Esophagus muscularis mucosa (tissue), 4 donors: ENCODE measurements around the gene CX3CR1. TPM values are rescaled to one million over a fixed set of nuclear protein-coding genes. Genes with fewer than 3 reads are reported as not detected.

ENCODE experiments used
- DNase-seq: peaks from one replicate; pipeline ENCODE4 v3.0.0-alpha.2; 2017; ENCODE audit errors: extremely low spot score
- H3K27ac ChIP-seq, 4 donors: fragments of 200-600 bp; sonication (generic); replicated peaks in 1 of 4; 1 replicate in 3 of 4; 2 replicates in 1 of 4; pipeline ENCODE4 v1.5.1; 2016 to 2019; ENCODE audit warnings: mild to moderate bottlenecking in 1 of 4
- H3K27me3 ChIP-seq, 4 donors: fragments of 200-600 bp; sonication (generic); one replicate each; pipeline versions ENCODE4 v1.5.1 to v1.6.0; 2016 to 2019
- H3K36me3 ChIP-seq, 4 donors: fragments of 200-600 bp; sonication (generic); one replicate each; pipeline ENCODE4 v1.5.1; 2016 to 2019
- H3K4me1 ChIP-seq, 4 donors: fragments of 200-600 bp; sonication (generic); one replicate each; pipeline ENCODE4 v1.5.1; 2016 to 2019
- H3K4me3 ChIP-seq, 4 donors: fragments of 200-600 bp; sonication (generic); 1 replicate in 2 of 4; 2 replicates in 2 of 4; pipeline ENCODE4 v1.5.1; 2016 to 2019; ENCODE audit warnings: mild to moderate bottlenecking in 4 of 4, moderate library complexity in 1 of 4
- H3K9me3 ChIP-seq, 4 donors: fragments of 200-600 bp; sonication (generic); 1 replicate in 3 of 4; 2 replicates in 1 of 4; pipeline ENCODE4 v1.5.1; 2016 to 2019
- CTCF ChIP-seq, 3 experiments: fragments of 200-600 bp in 2 of 3; fragments of 450-650 bp in 1 of 3; sonication (generic) in 2 of 3; IDR thresholded peaks; one replicate each; pipeline ENCODE4 v1.5.1; 2017 to 2019; ENCODE audit warnings: antibody characterized with exemption in 3 of 3, mild to moderate bottlenecking in 2 of 3, moderate library complexity in 1 of 3
- EP300 ChIP-seq: sonication (generic); formaldehyde crosslinking; IDR thresholded peaks from one replicate; pipeline ENCODE4 v1.6.1; 2017; ENCODE audit warnings: antibody characterized with exemption
- POLR2A ChIP-seq: fragments of 450-650 bp; IDR thresholded peaks from one replicate; pipeline ENCODE4 v1.6.1; 2017; ENCODE audit warnings: antibody characterized with exemption, moderate library complexity, mild to moderate bottlenecking, low read depth
- POLR2AphosphoS5 ChIP-seq, 2 donors: sonication (generic); formaldehyde crosslinking; IDR thresholded peaks; one replicate each; pipeline ENCODE4 v1.6.1; 2017; ENCODE audit warnings: antibody characterized with exemption in 2 of 2
- WGBS: methylation state at CpG from one replicate; pipeline ENCODE4 v1.1.5; 2018; 5-methylcytosine and 5-hydroxymethylcytosine counted together
- intact Hi-C: fragments of 100-400 bp; cut with DNase I; formaldehyde crosslinking; loops from one replicate; pipeline ENCODE4 v1.15.1; 2023
- total RNA-seq, 4 donors: library from RNA; depleted of rRNA; stranded (reverse); fragments of >200 nt; gene quantifications; one replicate each; pipeline versions ENCODE4 v1.1.0 to v1.2.1, GENCODE V29; 2016

The CX3CR1 gene
- total RNA-seq, 4 donors from 2014 or later = 0.23 to 0.78 (median 0.46) TPM

DNA sequence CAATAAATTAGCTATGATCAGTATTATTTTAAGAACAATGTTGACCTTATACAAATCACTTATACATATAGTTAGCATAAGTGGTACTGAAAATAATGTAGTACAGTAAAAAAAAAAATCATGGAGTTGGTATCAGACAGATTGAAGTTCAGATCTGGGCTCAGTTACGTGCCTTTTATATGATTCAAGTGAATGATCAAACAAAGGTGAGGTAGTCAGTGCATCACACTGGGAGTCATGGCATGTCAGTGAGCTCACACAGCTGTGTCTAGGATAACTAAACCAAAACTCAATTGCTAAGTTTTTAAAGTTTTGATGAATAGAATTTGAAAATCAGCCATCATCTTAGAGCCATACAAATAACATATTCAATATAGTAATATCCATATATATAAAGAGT lies 38.5 kb upstream of the CX3CR1 start:
- no peak for DNase-seq
- WGBS = 82% methylated on average over 1 of the region's 1 CpG
- TF ChIP-seq CTCF (IDR thresholded peaks at IDR 0.05) = no peak
- TF ChIP-seq POLR2A = no peak
- TF ChIP-seq POLR2AphosphoS5 (IDR thresholded peaks at IDR 0.05) = no peak
- no peak for TF ChIP-seq EP300
- Histone ChIP-seq H3K9me3 (peaks cover 0 to 8% (median 7%) of the 10 kb centered on the region in 4 donors), H3K4me1 (no peaks in the 10 kb centered on the region), H3K27me3 (no peaks in the 10 kb centered on the region), H3K27ac (no peak overlapping the region), H3K4me3 (no peak overlapping the region), H3K36me3 (no peaks in the 10 kb centered on the region)
- intact Hi-C loops = no loop called here

- Histone ChIP-seq H3K36me3 (no peaks in the 10 kb centered on the region), H3K9me3 (peaks cover 0 to 8% (median 7%) of the 10 kb centered on the region in 4 donors), H3K4me1 (no peaks in the 10 kb centered on the region), H3K27me3 (no peaks in the 10 kb centered on the region), H3K27ac (no peak overlapping the region), H3K4me3 (no peak overlapping the region)
- intact Hi-C loops = no loop called here
- TF ChIP-seq POLR2AphosphoS5 (IDR thresholded peaks at IDR 0.05) (no peak), POLR2A (no peak), CTCF (IDR thresholded peaks at IDR 0.05) (no peak), EP300 (no peak)
- no peak for DNase-seq
- WGBS = 90% methylated on average over 2 of the region's 2 CpGs
Observed at GRCh38 chr3:39317571-39318169, 37.8 kb upstream of the CX3CR1 start.

- no peaks in the 10 kb centered on the region for H3K4me1 ChIP-seq
- no peak overlapping the region for H3K4me3 ChIP-seq
- H3K36me3 ChIP-seq = no peaks in the 10 kb centered on the region
- H3K9me3 ChIP-seq = peaks cover 0 to 8% (median 7%) of the 10 kb centered on the region in 4 donors
- TF ChIP-seq CTCF (IDR thresholded peaks at IDR 0.05) (no peak), POLR2A (no peak), POLR2AphosphoS5 (IDR thresholded peaks at IDR 0.05) (no peak), EP300 (no peak)
- no peak overlapping the region for H3K27ac ChIP-seq
- intact Hi-C loops = no loop called here
- no peak for DNase-seq
- 90% methylated on average over 1 of the region's 1 CpG for WGBS
- no peaks in the 10 kb centered on the region for H3K27me3 ChIP-seq
Observed at GRCh38 chr3:39315420-39315819, 35.6 kb upstream of the CX3CR1 start.

DNA sequence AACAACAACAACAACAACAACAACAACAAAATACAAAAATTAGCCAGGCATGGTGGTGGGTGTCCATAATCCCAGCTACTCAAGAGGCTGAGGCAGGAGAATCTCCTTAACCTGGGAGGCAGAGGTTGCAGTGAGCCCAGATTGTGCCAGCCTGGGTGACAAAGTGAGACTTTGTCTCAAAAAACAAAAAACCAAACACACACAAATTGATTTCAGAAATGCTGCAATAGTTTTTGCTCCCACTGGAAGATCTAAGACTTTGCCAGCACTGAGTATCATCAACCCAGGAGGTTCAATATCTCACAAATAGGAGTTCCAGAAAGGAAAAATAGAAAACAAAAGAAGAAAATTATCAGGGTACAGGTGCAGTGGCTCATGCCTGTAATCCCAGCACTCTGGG lies 33.5 kb upstream of the CX3CR1 start:
- Histone ChIP-seq H3K36me3 (no peaks in the 10 kb centered on the region), H3K9me3 (peaks cover 0 to 8% (median 7%) of the 10 kb centered on the region in 4 donors), H3K4me1 (no peaks in the 10 kb centered on the region), H3K27me3 (no peaks in the 10 kb centered on the region), H3K4me3 (no peak overlapping the region), H3K27ac (no peak overlapping the region)
- intact Hi-C loops = no loop called here
- no peak for DNase-seq
- TF ChIP-seq CTCF (IDR thresholded peaks at IDR 0.05) (no peak), EP300 (no peak), POLR2AphosphoS5 (IDR thresholded peaks at IDR 0.05) (no peak), POLR2A (no peak)

DNA sequence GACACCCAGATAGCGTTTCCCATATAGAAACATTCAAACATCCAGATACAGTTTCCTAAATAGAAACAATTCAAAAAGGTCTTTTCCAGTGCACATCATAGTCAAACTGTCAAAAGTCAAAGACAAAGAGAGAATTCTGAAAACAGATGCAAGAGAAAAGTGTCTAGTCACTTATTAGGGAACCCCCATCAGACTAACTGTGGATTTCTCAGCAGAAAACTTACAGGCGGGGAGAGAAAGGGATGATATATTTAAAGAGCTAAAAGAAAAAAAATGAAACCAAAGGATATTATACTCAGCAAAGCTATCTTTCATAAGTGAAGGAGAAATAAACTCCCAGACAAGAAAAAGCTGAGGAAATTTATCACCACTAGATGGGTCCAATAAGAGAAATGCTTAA lies 22.3 kb upstream of the CX3CR1 start:
- DNase-seq = no peak
- Histone ChIP-seq H3K27ac (no peak overlapping the region), H3K27me3 (no peaks in the 10 kb centered on the region), H3K36me3 (no peaks in the 10 kb centered on the region), H3K4me1 (no peaks in the 10 kb centered on the region), H3K9me3 (peaks cover 0 to 51% (median 28%) of the 10 kb centered on the region in 4 donors), H3K4me3 (no peak overlapping the region)
- intact Hi-C loops = no loop called here
- TF ChIP-seq POLR2A (no peak), EP300 (no peak), POLR2AphosphoS5 (IDR thresholded peaks at IDR 0.05) (no peak), CTCF (IDR thresholded peaks at IDR 0.05) (no peak)
- 95% methylated on average over 2 of the region's 2 CpGs for WGBS
